Muscle of leg (tissue), 11 donors: Measurements from ENCODE around the gene RRAS2. TPM values are rescaled to one million over a fixed set of nuclear protein-coding genes. Genes with fewer than 3 reads are reported as not detected.

ENCODE experiments used
- DNase-seq: peaks from one replicate; pipeline ENCODE4 v3.0.0; 2013
- H3K27ac ChIP-seq: one replicate; pipeline ENCODE4 v1.5.1; 2013; ENCODE audit warnings: mild to moderate bottlenecking, low read length, control low read depth
- H3K27me3 ChIP-seq: one replicate; pipeline ENCODE4 v1.6.1; 2013; ENCODE audit warnings: low read length; ENCODE audit not compliant: control insufficient read depth, insufficient read depth
- H3K36me3 ChIP-seq: one replicate; pipeline ENCODE4 v1.6.1; 2013; ENCODE audit warnings: low read length; ENCODE audit not compliant: control insufficient read depth, insufficient read depth
- H3K4me1 ChIP-seq: one replicate; pipeline ENCODE4 v1.6.1; 2013; ENCODE audit warnings: low read length; ENCODE audit not compliant: control insufficient read depth, insufficient read depth
- H3K4me3 ChIP-seq: one replicate; pipeline ENCODE4 v1.5.1; 2013; ENCODE audit warnings: low read length, control low read depth
- H3K9me3 ChIP-seq: replicated peaks from 2 replicates; pipeline ENCODE4 v1.6.1; 2013; ENCODE audit warnings: low read depth, low read length; ENCODE audit not compliant: control insufficient read depth
- WGBS: methylation state at CpG from one replicate; pipeline ENCODE4 v1.1.5; 2013; ENCODE audit warnings: missing lambda C conversion rate; ENCODE audit not compliant: insufficient coverage; 5-methylcytosine and 5-hydroxymethylcytosine counted together
- polyA plus RNA-seq, 8 donors: library from polyadenylated mRNA; unstranded; fragments of 120-200 nt; gene quantifications; one replicate each; pipeline versions ENCODE4 v1.2.1 to v1.2.3, GENCODE V29; 2013; ENCODE audit warnings: inconsistent platforms in 1 of 8, low replicate concordance in 1 of 8; ENCODE audit not compliant: insufficient read length in 8 of 8, insufficient read depth in 1 of 8
- total RNA-seq: library from RNA; stranded (reverse); fragments of 120-200 nt; gene quantifications from one replicate; pipeline ENCODE4 v1.2.4, GENCODE V29; 2013

RRAS2 gene
- total and polyA plus RNA-seq, 9 donors = 34.4 to 49.3 (median 39.4) TPM

- Histone ChIP-seq H3K27me3 (no peaks in the 10 kb centered on the region), H3K4me1 (no peaks in the 10 kb centered on the region), H3K27ac (no peak overlapping the region), H3K4me3 (no peak overlapping the region), H3K9me3 (no peaks in the 10 kb centered on the region), H3K36me3 (no peaks in the 10 kb centered on the region)
- no peak for DNase-seq
- WGBS = no CpG with 5 or more reads among the region's 2 CpGs
These were observed 29.3 kb downstream of the RRAS2 start for GRCh38 chr11:14329702-14330101.

- Histone ChIP-seq H3K27ac (no peak overlapping the region), H3K27me3 (no peaks in the 10 kb centered on the region), H3K4me1 (no peaks in the 10 kb centered on the region), H3K9me3 (no peaks in the 10 kb centered on the region), H3K36me3 (no peaks in the 10 kb centered on the region), H3K4me3 (no peak overlapping the region)
- no peak for DNase-seq
These were observed 31.9 kb downstream of the RRAS2 start for GRCh38 chr11:14327116-14327515.

GRCh38 chr11:14323118-14323676 lies 35.8 kb downstream of the RRAS2 start:
- no peaks in the 10 kb centered on the region for H3K27me3 ChIP-seq
- H3K4me3 ChIP-seq = no peak overlapping the region
- no CpG with 5 or more reads among the region's 6 CpGs for WGBS
- H3K4me1 ChIP-seq = no peaks in the 10 kb centered on the region
- no peak for DNase-seq
- no peak overlapping the region for H3K27ac ChIP-seq
- no peaks in the 10 kb centered on the region for H3K9me3 ChIP-seq
- no peaks in the 10 kb centered on the region for H3K36me3 ChIP-seq

GRCh38 chr11:14322510-14322909 lies 36.5 kb downstream of the RRAS2 start:
- Histone ChIP-seq H3K4me1 (no peaks in the 10 kb centered on the region), H3K27ac (no peak overlapping the region), H3K27me3 (no peaks in the 10 kb centered on the region), H3K4me3 (no peak overlapping the region), H3K9me3 (no peaks in the 10 kb centered on the region), H3K36me3 (no peaks in the 10 kb centered on the region)
- no CpG with 5 or more reads among the region's 2 CpGs for WGBS
- DNase-seq = no peak

GRCh38 chr11:14320020-14320419 lies 39.0 kb downstream of the RRAS2 start:
- Histone ChIP-seq H3K4me3 (no peak overlapping the region), H3K27me3 (no peaks in the 10 kb centered on the region), H3K27ac (no peak overlapping the region), H3K4me1 (no peaks in the 10 kb centered on the region), H3K36me3 (no peaks in the 10 kb centered on the region), H3K9me3 (no peaks in the 10 kb centered on the region)
- no CpG with 5 or more reads among the region's 3 CpGs for WGBS
- no peak for DNase-seq

GRCh38 chr11:14318581-14318981 lies 40.4 kb downstream of the RRAS2 start:
- H3K27ac ChIP-seq = no peak overlapping the region
- H3K27me3 ChIP-seq = no peaks in the 10 kb centered on the region
- no peaks in the 10 kb centered on the region for H3K4me1 ChIP-seq
- no peaks in the 10 kb centered on the region for H3K36me3 ChIP-seq
- H3K9me3 ChIP-seq = no peaks in the 10 kb centered on the region
- no peak overlapping the region for H3K4me3 ChIP-seq
- WGBS = no CpG with 5 or more reads among the region's 1 CpG
- DNase-seq = no peak

- Histone ChIP-seq H3K9me3 (no peaks in the 10 kb centered on the region), H3K36me3 (no peaks in the 10 kb centered on the region), H3K4me1 (no peaks in the 10 kb centered on the region), H3K27me3 (no peaks in the 10 kb centered on the region), H3K4me3 (no peak overlapping the region), H3K27ac (no peak overlapping the region)
- WGBS = 80% methylated on average over 2 of the region's 7 CpGs
- no peak for DNase-seq
These were observed 41.2 kb downstream of the RRAS2 start for GRCh38 chr11:14317659-14318325.

- Histone ChIP-seq H3K27ac (no peak overlapping the region), H3K36me3 (no peaks in the 10 kb centered on the region), H3K9me3 (no peaks in the 10 kb centered on the region), H3K4me3 (no peak overlapping the region), H3K4me1 (no peaks in the 10 kb centered on the region), H3K27me3 (no peaks in the 10 kb centered on the region)
- no peak for DNase-seq
- WGBS = no CpG with 5 or more reads among the region's 2 CpGs
These were observed 43.9 kb downstream of the RRAS2 start for GRCh38 chr11:14315130-14315529.

GRCh38 chr11:14314127-14314526 lies 44.9 kb downstream of the RRAS2 start:
- Histone ChIP-seq H3K4me3 (no peak overlapping the region), H3K9me3 (no peaks in the 10 kb centered on the region), H3K4me1 (no peaks in the 10 kb centered on the region), H3K27ac (no peak overlapping the region), H3K36me3 (no peaks in the 10 kb centered on the region), H3K27me3 (no peaks in the 10 kb centered on the region)
- DNase-seq = no peak
- WGBS = no CpG with 5 or more reads among the region's 2 CpGs

- no peak overlapping the region for H3K4me3 ChIP-seq
- H3K4me1 ChIP-seq = no peaks in the 10 kb centered on the region
- 100% methylated on average over 2 of the region's 4 CpGs for WGBS
- no peaks in the 10 kb centered on the region for H3K36me3 ChIP-seq
- H3K27me3 ChIP-seq = no peaks in the 10 kb centered on the region
- H3K27ac ChIP-seq = no peak overlapping the region
- DNase-seq = no peak
- H3K9me3 ChIP-seq = no peaks in the 10 kb centered on the region
These were observed 46.1 kb downstream of the RRAS2 start for GRCh38 chr11:14312736-14313438.
